ENCODE data around the gene VSTM2L. TPM values are rescaled to one million over a fixed set of nuclear protein-coding genes. Genes with fewer than 3 reads are reported as not detected.

Gene VSTM2L
- polyA plus RNA-seq, 1 donor (not counting 4 experiments of a cell fraction or from before 2014, with no cell fraction given): 0.75 TPM

- Histone ChIP-seq H3K4me1 (ENCODE audit: control insufficient read depth, extremely low read depth, insufficient read depth, low read length) (peaks cover 29% of the 10 kb centered on the region), H3K9me1 (ENCODE audit: control insufficient read depth, extremely low read depth, insufficient read depth, low read length) (peaks cover 3% of the 10 kb centered on the region), H2AFZ (ENCODE audit: control insufficient read depth, low read length) (no peak overlapping the region), H4K20me1 (ENCODE audit: control insufficient read depth, extremely low read depth, insufficient read depth, low read length) (no peaks in the 10 kb centered on the region), H3K27ac (ENCODE audit: control insufficient read depth, insufficient read depth, low read length) (no peak overlapping the region), H3K9me3 (ENCODE audit: control insufficient read depth, low read depth, low read length) (no peaks in the 10 kb centered on the region), H3K27me3 (ENCODE audit: control insufficient read depth, extremely low read depth, insufficient read depth, low read length) (no peaks in the 10 kb centered on the region), H3K36me3 (ENCODE audit: control insufficient read depth in 2 of 2, extremely low read depth in 1 of 2, insufficient read depth in 2 of 2, low read length in 2 of 2) (peaks cover 7 to 38% of the 10 kb centered on the region in 2 experiments), H3K4me3 (ENCODE audit: control insufficient read depth in 2 of 3, extremely low read depth in 1 of 3, insufficient read depth in 2 of 3, low read depth in 1 of 3, low read length in 3 of 3) (no peak overlapping the region), H3K9ac (ENCODE audit: control insufficient read depth, extremely low read depth, insufficient read depth, low read length) (no peak overlapping the region), H3K79me2 (ENCODE audit: control insufficient read depth, insufficient read depth, low read length) (no peaks in the 10 kb centered on the region), H3K4me2 (ENCODE audit: control insufficient read depth, extremely low read depth, insufficient read depth, low read depth, low read length) (peak overlapping the region; percentile 41)
- DNase-seq (ENCODE audit: low read depth, low spot score): peak; percentile 54
- dilution Hi-C loops (cut with MboI; ENCODE audit: extremely low pct_ligation_motif_present, low sequenced_read_pairs): no loop called here
- FAIRE-seq: peak; percentile 26
- TF ChIP-seq EZH2 (IDR thresholded peaks at IDR 0.05; ENCODE audit: low read length) (no peak), CTCF (optimal IDR thresholded peaks at IDR 0.05 in 1 of 3, IDR thresholded peaks at IDR 0.05 in 1 of 3, conservative IDR thresholded peaks at IDR 0.05 in 1 of 3; ENCODE audit: extremely low read depth in 1 of 3, insufficient read depth in 2 of 3, low read length in 3 of 3) (peak; percentile 43 to 63 (median 50))
Observed at GRCh38 chr20:37992802-37993409, 90.0 kb downstream of the VSTM2L start.

- FAIRE-seq: no peak
- no peak overlapping the region for H3K4me2 ChIP-seq (ENCODE audit: control insufficient read depth, extremely low read depth, insufficient read depth, low read depth, low read length)
- peak; percentile 5 for DNase-seq (ENCODE audit: low read depth, low spot score)
Observed at GRCh38 chr20:37994512-37994911, 91.6 kb downstream of the VSTM2L start.

More at GRCh38 chr20:37994512-37994911, 91.6 kb downstream of the VSTM2L start:
- Histone ChIP-seq H3K4me1 (ENCODE audit: control insufficient read depth, extremely low read depth, insufficient read depth, low read length) (peaks cover 29% of the 10 kb centered on the region), H3K4me3 (ENCODE audit: control insufficient read depth in 2 of 3, extremely low read depth in 1 of 3, insufficient read depth in 2 of 3, low read depth in 1 of 3, low read length in 3 of 3) (no peak overlapping the region), H2AFZ (ENCODE audit: control insufficient read depth, low read length) (no peak overlapping the region), H3K27ac (ENCODE audit: control insufficient read depth, insufficient read depth, low read length) (no peak overlapping the region), H3K9me1 (ENCODE audit: control insufficient read depth, extremely low read depth, insufficient read depth, low read length) (peaks cover 3% of the 10 kb centered on the region), H3K79me2 (ENCODE audit: control insufficient read depth, insufficient read depth, low read length) (no peaks in the 10 kb centered on the region), H3K36me3 (ENCODE audit: control insufficient read depth in 2 of 2, extremely low read depth in 1 of 2, insufficient read depth in 2 of 2, low read length in 2 of 2) (peaks cover 6 to 43% of the 10 kb centered on the region in 2 experiments), H3K9me3 (ENCODE audit: control insufficient read depth, low read depth, low read length) (no peaks in the 10 kb centered on the region), H4K20me1 (ENCODE audit: control insufficient read depth, extremely low read depth, insufficient read depth, low read length) (no peaks in the 10 kb centered on the region), H3K9ac (ENCODE audit: control insufficient read depth, extremely low read depth, insufficient read depth, low read length) (no peak overlapping the region), H3K27me3 (ENCODE audit: control insufficient read depth, extremely low read depth, insufficient read depth, low read length) (no peaks in the 10 kb centered on the region)
- no peak for TF ChIP-seq EZH2 (IDR thresholded peaks at IDR 0.05; ENCODE audit: low read length)
- TF ChIP-seq CTCF (optimal IDR thresholded peaks at IDR 0.05 in 1 of 3, IDR thresholded peaks at IDR 0.05 in 1 of 3, conservative IDR thresholded peaks at IDR 0.05 in 1 of 3; ENCODE audit: extremely low read depth in 1 of 3, insufficient read depth in 2 of 3, low read length in 3 of 3): no peak
- dilution Hi-C loops (cut with MboI; ENCODE audit: extremely low pct_ligation_motif_present, low sequenced_read_pairs): no loop called here

Other genes with a start within 250 kb of the VSTM2L start
- gene CTNNBL1, start 209.1 kb upstream of the VSTM2L start, polyA plus RNA-seq: 31.5 to 40.5 TPM (median 37.0 TPM) in 3 replicates
- gene TTI1, start 130.3 kb downstream of the VSTM2L start, polyA plus RNA-seq: 10.3 to 16.7 TPM (median 13.5 TPM) in 3 replicates
- 15.9 to 22.6 TPM (median 19.9 TPM) in 3 replicates for gene RPRD1B, start 130.6 kb downstream of the VSTM2L start, polyA plus RNA-seq